Liver (tissue), 3 donors: ENCODE results near the gene NUDT1.

Experiments
- EGR1 ChIP-seq, 2 donors: IDR thresholded peaks; 2 replicates each; pipeline ENCODE4 v1.6.1; 2016 to 2018; ENCODE audit warnings: antibody characterized with exemption in 2 of 2, low read depth in 2 of 2
- JUND ChIP-seq, 2 donors: IDR thresholded peaks; 2 replicates each; pipeline ENCODE4 v1.6.1; 2016; ENCODE audit warnings: antibody characterized with exemption in 2 of 2
- RXRA ChIP-seq, 2 donors: IDR thresholded peaks; 2 replicates each; pipeline ENCODE4 v1.6.1; 2017 to 2018; ENCODE audit warnings: antibody characterized with exemption in 2 of 2, mild to moderate bottlenecking in 1 of 2
- TAF1 ChIP-seq: conservative IDR thresholded peaks from 2 replicates; pipeline ENCODE4 v1.6.1; 2016; ENCODE audit warnings: antibody characterized with exemption, mild to moderate bottlenecking
- YY1 ChIP-seq: IDR thresholded peaks from 2 replicates; pipeline ENCODE4 v1.6.1; 2016; ENCODE audit warnings: antibody characterized with exemption, mild to moderate bottlenecking
- TF ChIP-seq, protein P1 (sequence below): IDR thresholded peaks from 2 replicates; pipeline ENCODE4 v1.6.1; 2016; ENCODE audit warnings: antibody characterized with exemption
- TF ChIP-seq, protein P2 (sequence below): fragments of 150-350 bp; IDR thresholded peaks from 2 replicates; pipeline ENCODE4 v1.5.1; 2017; ENCODE audit warnings: improper control_type of control experiment, low read depth, low read length; ENCODE audit not compliant: missing input control
- TF ChIP-seq, protein P3 (sequence below): IDR thresholded peaks from 2 replicates; pipeline ENCODE4 v1.6.1; 2016; ENCODE audit warnings: antibody characterized with exemption, mild to moderate bottlenecking
- donor health status: healthy.
- donor health status: healthy.

GRCh38 chr7:2218444-2218785 is 23.6 kb upstream of the NUDT1 start:
- TF ChIP-seq, protein P1, sequence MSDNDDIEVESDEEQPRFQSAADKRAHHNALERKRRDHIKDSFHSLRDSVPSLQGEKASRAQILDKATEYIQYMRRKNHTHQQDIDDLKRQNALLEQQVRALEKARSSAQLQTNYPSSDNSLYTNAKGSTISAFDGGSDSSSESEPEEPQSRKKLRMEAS: no peak
- TF ChIP-seq YY1 (no peak), EGR1 (IDR thresholded peaks at IDR 0.05; ENCODE audit: low read depth in 2 of 2) (no peak), RXRA (IDR thresholded peaks at IDR 0.05) (no peak), TAF1 (no peak), JUND (IDR thresholded peaks at IDR 0.05) (no peak)
- TF ChIP-seq, protein P2, sequence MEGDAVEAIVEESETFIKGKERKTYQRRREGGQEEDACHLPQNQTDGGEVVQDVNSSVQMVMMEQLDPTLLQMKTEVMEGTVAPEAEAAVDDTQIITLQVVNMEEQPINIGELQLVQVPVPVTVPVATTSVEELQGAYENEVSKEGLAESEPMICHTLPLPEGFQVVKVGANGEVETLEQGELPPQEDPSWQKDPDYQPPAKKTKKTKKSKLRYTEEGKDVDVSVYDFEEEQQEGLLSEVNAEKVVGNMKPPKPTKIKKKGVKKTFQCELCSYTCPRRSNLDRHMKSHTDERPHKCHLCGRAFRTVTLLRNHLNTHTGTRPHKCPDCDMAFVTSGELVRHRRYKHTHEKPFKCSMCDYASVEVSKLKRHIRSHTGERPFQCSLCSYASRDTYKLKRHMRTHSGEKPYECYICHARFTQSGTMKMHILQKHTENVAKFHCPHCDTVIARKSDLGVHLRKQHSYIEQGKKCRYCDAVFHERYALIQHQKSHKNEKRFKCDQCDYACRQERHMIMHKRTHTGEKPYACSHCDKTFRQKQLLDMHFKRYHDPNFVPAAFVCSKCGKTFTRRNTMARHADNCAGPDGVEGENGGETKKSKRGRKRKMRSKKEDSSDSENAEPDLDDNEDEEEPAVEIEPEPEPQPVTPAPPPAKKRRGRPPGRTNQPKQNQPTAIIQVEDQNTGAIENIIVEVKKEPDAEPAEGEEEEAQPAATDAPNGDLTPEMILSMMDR: no peak
- TF ChIP-seq, protein P3, sequence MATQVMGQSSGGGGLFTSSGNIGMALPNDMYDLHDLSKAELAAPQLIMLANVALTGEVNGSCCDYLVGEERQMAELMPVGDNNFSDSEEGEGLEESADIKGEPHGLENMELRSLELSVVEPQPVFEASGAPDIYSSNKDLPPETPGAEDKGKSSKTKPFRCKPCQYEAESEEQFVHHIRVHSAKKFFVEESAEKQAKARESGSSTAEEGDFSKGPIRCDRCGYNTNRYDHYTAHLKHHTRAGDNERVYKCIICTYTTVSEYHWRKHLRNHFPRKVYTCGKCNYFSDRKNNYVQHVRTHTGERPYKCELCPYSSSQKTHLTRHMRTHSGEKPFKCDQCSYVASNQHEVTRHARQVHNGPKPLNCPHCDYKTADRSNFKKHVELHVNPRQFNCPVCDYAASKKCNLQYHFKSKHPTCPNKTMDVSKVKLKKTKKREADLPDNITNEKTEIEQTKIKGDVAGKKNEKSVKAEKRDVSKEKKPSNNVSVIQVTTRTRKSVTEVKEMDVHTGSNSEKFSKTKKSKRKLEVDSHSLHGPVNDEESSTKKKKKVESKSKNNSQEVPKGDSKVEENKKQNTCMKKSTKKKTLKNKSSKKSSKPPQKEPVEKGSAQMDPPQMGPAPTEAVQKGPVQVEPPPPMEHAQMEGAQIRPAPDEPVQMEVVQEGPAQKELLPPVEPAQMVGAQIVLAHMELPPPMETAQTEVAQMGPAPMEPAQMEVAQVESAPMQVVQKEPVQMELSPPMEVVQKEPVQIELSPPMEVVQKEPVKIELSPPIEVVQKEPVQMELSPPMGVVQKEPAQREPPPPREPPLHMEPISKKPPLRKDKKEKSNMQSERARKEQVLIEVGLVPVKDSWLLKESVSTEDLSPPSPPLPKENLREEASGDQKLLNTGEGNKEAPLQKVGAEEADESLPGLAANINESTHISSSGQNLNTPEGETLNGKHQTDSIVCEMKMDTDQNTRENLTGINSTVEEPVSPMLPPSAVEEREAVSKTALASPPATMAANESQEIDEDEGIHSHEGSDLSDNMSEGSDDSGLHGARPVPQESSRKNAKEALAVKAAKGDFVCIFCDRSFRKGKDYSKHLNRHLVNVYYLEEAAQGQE: no peak
